Retinal pigment epithelial cell (primary cell): ENCODE results near the gene TMEM63C.

Experiments used
- DNase-seq: peaks from one replicate; pipeline ENCODE4 v3.0.0-alpha.2; 2010; ENCODE audit warnings: low read depth
- H3K4me3 ChIP-seq: 2 replicates; pipeline ENCODE4 v1.5.1; 2011; ENCODE audit warnings: mild to moderate bottlenecking, low read length, control low read depth, moderate library complexity
- TF ChIP-seq, protein P1 (sequence below): conservative IDR thresholded peaks from 2 replicates; pipeline ENCODE4 v1.5.1; 2011; ENCODE audit warnings: low read depth, low read length, control low read depth, inconsistent platforms

The TMEM63C gene

DNA sequence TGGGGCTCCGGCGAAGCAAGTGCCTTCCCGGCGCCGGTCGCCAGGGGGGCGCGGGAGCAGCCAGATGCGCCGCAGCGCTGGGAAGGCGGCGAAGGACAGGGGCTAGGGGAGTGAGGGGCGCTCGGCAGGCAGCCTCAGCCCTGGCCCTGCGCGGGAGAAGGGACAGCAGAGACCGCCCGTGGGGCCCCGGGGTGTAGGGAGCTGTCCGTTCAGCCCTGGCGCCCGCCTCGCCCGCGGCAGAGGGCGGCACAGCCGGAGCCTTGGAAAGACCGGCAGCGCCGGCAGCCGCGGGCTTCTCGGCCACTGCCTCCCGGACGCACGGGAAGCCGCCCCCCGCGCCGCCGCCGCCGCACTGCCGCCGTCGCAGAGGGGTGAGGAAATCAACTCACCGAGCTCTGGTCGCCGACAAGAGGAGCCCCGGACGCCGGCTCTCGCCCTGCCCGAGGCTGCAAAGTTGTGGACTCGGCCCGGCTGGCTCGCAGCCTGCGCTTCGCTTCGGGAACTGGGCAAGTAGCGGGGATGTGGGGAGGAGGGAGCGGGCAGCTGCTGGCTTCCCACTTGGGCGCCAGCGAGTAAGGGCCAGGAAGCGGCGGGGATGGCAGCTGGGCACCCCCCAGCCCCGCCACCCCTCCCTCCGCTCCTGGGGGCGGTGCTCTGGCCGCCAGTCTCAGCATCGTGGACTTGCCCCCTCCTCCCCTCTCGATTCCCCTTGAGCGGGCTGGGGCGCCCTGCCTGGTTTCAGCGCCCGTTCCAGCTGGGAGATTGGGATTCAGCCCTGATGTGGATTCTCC, 40.2 kb upstream of the TMEM63C start, which contains the start of gene ZDHHC22:
TSS of gene ZDHHC22 (minus strand) at position 578 of the 791 bp plus-strand sequence. CDS start 2,053 bp downstream, outside the sequence.
- TF ChIP-seq, protein P1, sequence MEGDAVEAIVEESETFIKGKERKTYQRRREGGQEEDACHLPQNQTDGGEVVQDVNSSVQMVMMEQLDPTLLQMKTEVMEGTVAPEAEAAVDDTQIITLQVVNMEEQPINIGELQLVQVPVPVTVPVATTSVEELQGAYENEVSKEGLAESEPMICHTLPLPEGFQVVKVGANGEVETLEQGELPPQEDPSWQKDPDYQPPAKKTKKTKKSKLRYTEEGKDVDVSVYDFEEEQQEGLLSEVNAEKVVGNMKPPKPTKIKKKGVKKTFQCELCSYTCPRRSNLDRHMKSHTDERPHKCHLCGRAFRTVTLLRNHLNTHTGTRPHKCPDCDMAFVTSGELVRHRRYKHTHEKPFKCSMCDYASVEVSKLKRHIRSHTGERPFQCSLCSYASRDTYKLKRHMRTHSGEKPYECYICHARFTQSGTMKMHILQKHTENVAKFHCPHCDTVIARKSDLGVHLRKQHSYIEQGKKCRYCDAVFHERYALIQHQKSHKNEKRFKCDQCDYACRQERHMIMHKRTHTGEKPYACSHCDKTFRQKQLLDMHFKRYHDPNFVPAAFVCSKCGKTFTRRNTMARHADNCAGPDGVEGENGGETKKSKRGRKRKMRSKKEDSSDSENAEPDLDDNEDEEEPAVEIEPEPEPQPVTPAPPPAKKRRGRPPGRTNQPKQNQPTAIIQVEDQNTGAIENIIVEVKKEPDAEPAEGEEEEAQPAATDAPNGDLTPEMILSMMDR, result peak; percentile 41
- DNase-seq, result no peak
- H3K4me3 ChIP-seq, result peak within 1 kb of the TSS; percentile 23

DNA sequence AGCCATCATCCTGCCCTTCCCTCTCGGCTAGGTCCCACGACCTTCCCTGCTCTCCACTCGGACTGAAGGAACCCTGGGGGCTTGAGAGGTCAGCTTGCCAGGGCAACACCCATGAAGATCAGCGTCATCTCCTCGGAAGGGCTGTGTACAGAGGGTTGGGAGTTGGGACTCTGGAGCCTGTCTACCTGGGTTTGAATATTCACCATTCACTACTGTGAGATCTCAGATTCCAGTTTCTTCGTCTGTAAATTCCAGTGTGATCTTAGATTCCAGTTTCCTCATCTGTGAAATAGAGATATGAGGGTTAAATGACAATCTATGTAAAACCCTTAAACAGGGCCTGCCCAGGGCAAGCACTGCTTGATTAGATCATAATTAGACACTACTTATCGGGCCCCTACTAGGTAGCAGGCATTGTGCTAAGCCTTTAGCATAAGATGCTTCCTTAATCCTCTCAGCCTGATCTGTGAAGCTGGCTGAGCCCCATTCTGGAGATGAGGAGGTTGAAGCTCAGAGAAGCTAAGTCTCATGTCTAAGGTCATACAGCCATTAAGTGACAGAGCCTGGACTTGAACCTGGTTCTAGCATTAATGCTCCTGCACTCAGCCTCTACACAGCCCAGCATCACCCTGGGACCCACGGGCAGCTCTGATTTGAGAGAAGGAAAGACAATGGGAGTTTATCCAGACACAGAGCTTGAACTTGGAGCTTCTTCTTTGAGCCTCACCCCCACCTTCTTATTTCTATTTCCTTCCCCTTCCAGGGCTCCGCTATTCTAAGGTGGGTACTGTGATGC, 39.4 kb upstream of the TMEM63C start:
- TF ChIP-seq, protein P1, result no peak
- no peak overlapping the region for H3K4me3 ChIP-seq
- DNase-seq, result no peak

DNA sequence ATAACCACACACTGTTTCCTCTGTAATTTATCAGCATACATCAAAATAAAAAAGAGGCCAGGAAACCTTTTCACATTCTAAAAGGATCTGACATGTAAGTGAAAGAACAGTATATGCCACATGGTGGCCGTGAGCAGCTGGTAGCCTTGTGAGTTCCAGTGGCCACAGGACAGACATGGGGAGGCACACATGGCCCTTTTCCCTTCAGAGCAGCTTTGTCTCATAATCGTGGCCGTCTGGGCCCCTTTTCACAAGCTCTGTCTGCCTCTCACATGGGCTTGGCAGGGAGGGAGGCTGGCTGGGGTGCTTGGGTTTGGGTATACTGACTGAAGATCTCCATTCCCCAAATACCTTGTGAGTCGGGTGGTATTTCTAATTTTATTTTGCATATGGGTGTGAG, 38.5 kb upstream of the TMEM63C start:
- DNase-seq, result no peak
- H3K4me3 ChIP-seq, result no peak overlapping the region
- TF ChIP-seq, protein P1, result no peak

DNA sequence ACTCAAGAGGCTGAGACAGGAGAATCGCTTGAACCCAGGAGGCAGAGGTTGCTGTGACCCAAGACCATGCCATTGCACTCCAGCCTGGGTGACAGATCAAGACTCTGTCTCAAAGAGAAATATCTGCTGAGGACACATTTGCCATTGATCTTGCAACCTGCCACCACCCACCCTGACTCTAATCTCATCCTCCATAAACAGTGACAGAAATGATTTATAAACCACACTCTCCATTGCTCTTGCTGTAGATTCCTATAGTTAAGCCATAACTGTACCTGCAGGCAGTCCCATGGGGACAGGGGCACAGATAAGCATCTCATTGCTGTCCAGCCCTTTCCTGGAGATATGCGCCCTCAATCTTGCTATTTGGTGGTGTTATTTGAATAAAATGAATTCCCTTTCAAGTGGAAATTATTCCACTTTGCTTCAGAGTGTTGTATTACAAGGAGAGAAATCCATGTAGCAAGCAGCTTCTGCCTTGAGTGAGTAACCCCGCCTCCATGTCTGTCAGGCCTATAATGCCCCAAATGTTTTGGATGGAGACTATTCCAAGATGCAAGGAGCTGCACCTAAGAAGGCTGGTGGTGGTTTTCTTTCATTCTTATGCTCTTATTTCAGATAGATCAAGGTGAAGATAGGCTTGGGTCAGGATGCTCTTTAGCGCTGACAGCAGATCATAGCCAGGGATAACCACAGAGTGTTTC, 37.0 kb upstream of the TMEM63C start:
- H3K4me3 ChIP-seq, result no peak overlapping the region
- DNase-seq, result no peak
- TF ChIP-seq, protein P1, result no peak

DNA sequence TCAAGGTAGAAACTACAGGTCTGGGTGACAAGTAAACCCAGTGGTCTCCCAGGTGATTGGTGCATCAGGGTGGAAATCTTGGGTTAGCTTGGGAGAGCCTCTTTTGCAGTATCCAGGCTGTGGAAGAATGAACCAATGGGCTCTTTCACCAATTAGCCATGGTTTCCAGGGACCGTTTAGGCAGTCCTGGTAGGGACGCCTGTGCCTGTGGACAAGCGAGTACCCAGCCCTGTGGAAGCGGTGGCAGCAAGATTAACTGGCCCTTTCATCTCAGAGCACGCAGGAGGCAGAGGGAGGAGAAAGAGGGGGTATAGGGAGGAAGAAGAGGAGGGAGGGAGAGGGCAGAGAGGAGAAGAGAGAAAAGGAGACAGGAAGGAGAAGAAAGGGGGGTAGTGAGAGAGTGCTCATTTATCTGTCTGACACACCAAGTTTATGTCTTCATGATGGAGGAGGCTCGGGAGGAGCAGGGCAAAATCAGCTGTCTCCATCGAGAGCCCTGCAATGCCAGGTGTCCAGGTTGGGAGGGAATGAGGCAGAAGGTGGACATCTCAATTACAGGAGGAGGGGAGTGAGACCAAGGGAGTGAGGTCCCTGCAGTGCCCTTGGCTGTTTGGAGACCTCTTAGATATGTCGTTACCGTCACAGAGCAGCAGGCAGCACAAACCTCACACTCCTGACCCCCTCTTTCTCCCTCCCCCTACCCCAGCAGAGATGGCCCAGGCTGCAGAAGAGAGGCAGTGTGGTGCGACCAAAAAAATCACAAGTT, 35.4 kb upstream of the TMEM63C start:
- DNase-seq, result no peak
- TF ChIP-seq, protein P1, result no peak
- H3K4me3 ChIP-seq, result no peak overlapping the region

DNA sequence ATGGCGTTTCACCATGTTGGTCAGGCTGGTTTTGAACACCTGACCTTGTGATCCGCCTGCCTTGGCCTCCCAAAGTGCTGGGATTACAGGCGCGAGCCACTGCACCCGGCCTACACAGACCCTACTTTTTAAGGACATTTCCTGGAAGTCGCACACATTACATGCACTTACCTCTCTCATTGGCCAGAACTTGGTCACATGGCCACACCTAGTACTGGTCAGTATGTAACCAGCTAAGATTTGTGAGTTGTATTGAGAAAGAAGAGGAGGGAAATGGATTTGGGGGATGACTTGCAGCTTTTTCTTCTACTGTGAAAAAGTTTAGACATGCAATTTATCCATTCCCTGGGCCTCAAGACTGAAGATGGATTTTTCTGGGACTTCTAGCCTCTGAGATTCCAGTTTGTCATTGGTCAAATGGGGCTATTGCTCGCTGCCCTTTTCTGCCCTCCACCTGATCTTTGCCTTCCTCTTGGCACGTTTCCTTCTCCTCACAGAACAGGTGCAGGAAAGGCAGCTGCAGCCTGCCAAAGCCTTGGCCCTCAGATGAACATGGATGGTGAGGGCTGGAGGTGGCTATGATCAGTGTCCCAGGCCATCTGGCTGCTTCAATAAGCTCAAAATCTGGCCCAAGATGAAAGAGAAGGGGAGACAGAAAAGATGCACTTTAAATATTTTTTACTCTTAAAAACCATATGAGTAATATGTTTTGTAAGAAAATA, 32.9 kb upstream of the TMEM63C start:
- DNase-seq, result no peak
- TF ChIP-seq, protein P1, result no peak
- no peak overlapping the region for H3K4me3 ChIP-seq
